Measurements from ENCODE around the gene POTED. TPM values are rescaled to one million over a fixed set of nuclear protein-coding genes. Genes with fewer than 3 reads are reported as not detected.
"Not testable (repeated sequence)": the region's sequence is repeated elsewhere in the genome, so short reads cannot be mapped to it uniquely, and the experiment has no call there.

POTED gene
- total RNA-seq: not detected in 2 replicates
- long read RNA-seq: 0 reads

DNA sequence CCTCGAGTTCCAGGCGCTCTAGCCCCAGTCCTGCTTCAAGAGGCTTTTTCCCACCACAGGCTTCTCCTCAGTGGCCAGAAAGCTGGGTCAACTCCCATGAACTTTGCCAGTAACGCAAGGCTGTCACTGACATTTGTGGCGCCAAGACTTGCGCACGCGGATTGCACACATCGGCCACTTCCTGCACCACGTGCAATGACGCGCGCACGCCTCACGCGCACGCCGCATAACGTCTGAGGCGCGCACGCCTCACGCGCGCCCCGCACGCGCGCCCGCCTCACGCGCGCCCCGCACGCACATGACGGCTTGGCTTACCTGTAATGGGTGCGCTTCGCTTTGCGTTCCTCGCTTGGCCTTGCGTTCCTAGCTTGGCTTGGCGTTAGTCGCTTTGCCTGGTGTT is at the start of gene POTED:
Gene POTED (plus strand): TSS at position 301 of the 400 bp plus-strand sequence. CDS start 452 bp downstream, outside the sequence.
- not testable (repeated sequence) for H3K4me3 Mint-ChIP-seq (ENCODE audit: low read depth)

GRCh38 chr21:13650101-13650500 is 40.5 kb downstream of the POTED start:
- H3K27ac Mint-ChIP-seq; H3K4me3 Mint-ChIP-seq (ENCODE audit: low read depth); H3K4me1 Mint-ChIP-seq (ENCODE audit: low read depth); H3K9me3 Mint-ChIP-seq (ENCODE audit: low read depth); DNase-seq (ENCODE audit: low spot score, unreplicated experiment); H3K36me3 Mint-ChIP-seq (ENCODE audit: insufficient read depth); H3K27me3 Mint-ChIP-seq: not testable (repeated sequence)

More for the DNA sequence above, at the start of gene POTED:
- not testable (repeated sequence) for H3K27ac Mint-ChIP-seq; H3K27me3 Mint-ChIP-seq; H3K36me3 Mint-ChIP-seq (ENCODE audit: insufficient read depth); H3K9me3 Mint-ChIP-seq (ENCODE audit: low read depth); DNase-seq (ENCODE audit: low spot score, unreplicated experiment); H3K4me1 Mint-ChIP-seq (ENCODE audit: low read depth)

DNA sequence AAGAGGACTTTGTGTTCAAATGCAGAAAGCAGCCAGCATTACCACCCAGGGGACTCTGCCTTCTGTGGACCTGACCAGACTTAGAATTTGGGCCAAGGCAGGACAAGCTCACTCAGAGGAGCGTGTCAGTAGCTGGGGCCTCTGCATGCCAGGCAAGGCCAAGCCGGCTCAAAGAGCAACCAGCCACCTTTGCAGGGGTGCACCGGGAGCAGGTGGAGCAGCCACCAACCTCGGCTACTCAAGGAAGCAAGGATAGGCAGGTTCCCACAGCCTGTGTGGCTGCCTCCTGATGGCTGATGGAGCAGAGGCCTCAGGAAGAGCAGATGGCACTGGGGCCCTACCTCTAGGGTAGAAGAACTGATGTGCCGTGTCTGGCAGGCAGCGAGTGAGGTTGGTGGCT is 42.2 kb downstream of the POTED start:
- H3K9me3 Mint-ChIP-seq (ENCODE audit: low read depth); H3K4me3 Mint-ChIP-seq (ENCODE audit: low read depth); DNase-seq (ENCODE audit: low spot score, unreplicated experiment); H3K27me3 Mint-ChIP-seq; H3K36me3 Mint-ChIP-seq (ENCODE audit: insufficient read depth); H3K27ac Mint-ChIP-seq; H3K4me1 Mint-ChIP-seq (ENCODE audit: low read depth): not testable (repeated sequence)

Small RNA genes lying within 50 kb of the gene (microRNA-seq; reads per million reads assigned to microRNA genes)
- not detected for gene MIR3118-1 (ENCODE audit: borderline number of aligned reads, unreplicated experiment)
